ENCODE data around the gene GOSR2. TPM values are rescaled to one million over a fixed set of nuclear protein-coding genes. Genes with fewer than 3 reads are reported as not detected.

GOSR2 gene
- total RNA-seq, 1 experiment from 2014 or later: 49.4 TPM

GRCh38 chr17:46960152-46960551, 37.2 kb downstream of the GOSR2 start:
- no peak for DNase-seq (ENCODE audit: low read depth)

GRCh38 chr17:46962374-46962790, 39.4 kb downstream of the GOSR2 start:
- DNase-seq (ENCODE audit: low read depth): peak; percentile 61

GRCh38 chr17:46963571-46963970, 40.6 kb downstream of the GOSR2 start:
- no peak for DNase-seq (ENCODE audit: low read depth)

- no peak for DNase-seq (ENCODE audit: low read depth)
Observed at GRCh38 chr17:46964315-46965265, 41.6 kb downstream of the GOSR2 start.

GRCh38 chr17:46968224-46968834, 45.4 kb downstream of the GOSR2 start:
- DNase-seq (ENCODE audit: low read depth): no peak

- DNase-seq (ENCODE audit: low read depth): no peak
Observed at GRCh38 chr17:46968896-46969295, 45.9 kb downstream of the GOSR2 start.

GRCh38 chr17:46971647-46972300, 48.8 kb downstream of the GOSR2 start:
- no peak for DNase-seq (ENCODE audit: low read depth)

- no peak for DNase-seq (ENCODE audit: low read depth)
Observed at GRCh38 chr17:46972346-46972745, 49.4 kb downstream of the GOSR2 start.

GRCh38 chr17:46974086-46974485, 51.1 kb downstream of the GOSR2 start:
- no peak for DNase-seq (ENCODE audit: low read depth)

GRCh38 chr17:46975287-46975686, 52.3 kb downstream of the GOSR2 start:
- no peak for DNase-seq (ENCODE audit: low read depth)

GRCh38 chr17:46976626-46977270, 53.8 kb downstream of the GOSR2 start:
- no peak for DNase-seq (ENCODE audit: low read depth)

- DNase-seq (ENCODE audit: low read depth): no peak
Observed at GRCh38 chr17:46977348-46977747, 54.4 kb downstream of the GOSR2 start.

- DNase-seq (ENCODE audit: low read depth): no peak
Observed at GRCh38 chr17:46977750-46978488, 55.0 kb downstream of the GOSR2 start.

GRCh38 chr17:46978489-46979146, 55.7 kb downstream of the GOSR2 start:
- DNase-seq (ENCODE audit: low read depth): no peak

- DNase-seq (ENCODE audit: low read depth): no peak
Observed at GRCh38 chr17:46979147-46979863, 56.3 kb downstream of the GOSR2 start, which contains the start of gene RPRML. TSS of gene RPRML (minus strand) at chr17:46979253. CDS start at chr17:46979007, 246 bp downstream.

- DNase-seq (ENCODE audit: low read depth): no peak
Observed at GRCh38 chr17:46982577-46982976, 59.6 kb downstream of the GOSR2 start.

- no peak for DNase-seq (ENCODE audit: low read depth)
Observed at GRCh38 chr17:46983782-46984181, 60.8 kb downstream of the GOSR2 start.

- DNase-seq (ENCODE audit: low read depth): no peak
Observed at GRCh38 chr17:46984341-46984740, 61.4 kb downstream of the GOSR2 start.

- no peak for DNase-seq (ENCODE audit: low read depth)
Observed at GRCh38 chr17:46984892-46985291, 61.9 kb downstream of the GOSR2 start.

- no peak for DNase-seq (ENCODE audit: low read depth)
Observed at GRCh38 chr17:46986366-46986765, 63.4 kb downstream of the GOSR2 start.
